K562 (cell line): ENCODE results near the gene TF. TPM values are rescaled to one million over a fixed set of nuclear protein-coding genes. Genes with fewer than 3 reads are reported as not detected.

Experiments
- ATAC-seq: fragments of 200-7000 bp; cut with Tn5 transposase; 3 replicates; pipeline ENCODE4 v1.9.1; 2020; ENCODE audit warnings: moderate library complexity
- BruUV-seq: library from RNA; stranded (reverse); fragments of 400-500 nt; replicated peaks from 2 replicates; lab custom pipeline; 2021; lab: Mats Ljungman, UMichigan
- CTCF ChIA-PET: fragments of 300-600 bp; formaldehyde crosslinking; extraction: SDS; loops from one replicate; lab custom pipeline; 2021; ENCODE audit warnings: low intra/inter-chr PET ratio; lab: Yijun Ruan, JAX
- POLR2A ChIA-PET: fragments of 300-600, 350-650 bp; sonication (Branson Sonifier 250); formaldehyde crosslinking; extraction: SDS; loops from one replicate; lab custom pipeline; 2021; ENCODE audit warnings: antibody characterized with exemption, inconsistent platforms; lab: Yijun Ruan, JAX
- DNase-seq, 4 experiments: peaks; one replicate each; pipeline versions ENCODE4 v3.0.0 to v3.0.0-alpha.2; 2011 to 2018; ENCODE audit warnings: low spot score in 3 of 4, mixed read lengths in 3 of 4; ENCODE audit errors: extremely low read depth in 1 of 4
- FAIRE-seq: peaks from 2 replicates; lab custom pipeline; 2011; peaks lifted over from hg19 to GRCh38; lab: Jason Lieb, UNC
- H2AFZ ChIP-seq: 2 replicates; pipeline ENCODE4 v1.6.0; 2011; ENCODE audit warnings: low read depth, low read length, control low read depth, inconsistent platforms
- H3K27ac ChIP-seq: fragments of 200-600 bp; 3 replicates; pipeline ENCODE4 v1.8.0; 2011; ENCODE audit warnings: low read depth, mild to moderate bottlenecking, control low read depth, inconsistent platforms, low read length, moderate library complexity, mixed read lengths; ENCODE audit errors: extremely low read depth
- H3K27me3 ChIP-seq, 2 experiments: fragments of 300-600 bp in 1 of 2; 2 replicates in 1 of 2; 3 replicates in 1 of 2; pipeline versions ENCODE4 v1.6.0 to v1.8.0; 2011; ENCODE audit warnings: inconsistent platforms in 2 of 2, low read length in 2 of 2, mild to moderate bottlenecking in 1 of 2, mixed read lengths in 1 of 2, moderate library complexity in 1 of 2; ENCODE audit not compliant: control insufficient read depth in 2 of 2, insufficient read depth in 2 of 2
- H3K36me3 ChIP-seq: fragments of 300-600 bp; 3 replicates; pipeline ENCODE4 v1.8.0; 2011; ENCODE audit warnings: mild to moderate bottlenecking, low read length, inconsistent platforms; ENCODE audit not compliant: control insufficient read depth, insufficient read depth
- H3K4me1 ChIP-seq, 2 experiments: fragments of 200-600 bp in 1 of 2; replicated peaks in 1 of 2; 2 replicates in 1 of 2; 3 replicates in 1 of 2; pipeline versions ENCODE4 v1.5.1 to v1.8.0; 2011; ENCODE audit warnings: inconsistent platforms in 2 of 2, low read length in 2 of 2, mild to moderate bottlenecking in 1 of 2, mixed read lengths in 1 of 2, moderate library complexity in 1 of 2; ENCODE audit not compliant: control insufficient read depth in 2 of 2, insufficient read depth in 2 of 2
- H3K4me2 ChIP-seq: 2 replicates; pipeline ENCODE4 v1.6.1; 2011; ENCODE audit warnings: low read length, control low read depth, inconsistent platforms, mixed read lengths; ENCODE audit not compliant: insufficient read depth
- H3K4me3 ChIP-seq: fragments of 200-600 bp; sonication (generic), shearing (Covaris generic); 2 replicates; pipeline ENCODE4 v1.5.1; 2016; ENCODE audit warnings: control low read depth, inconsistent platforms
- H3K79me2 ChIP-seq: fragments of 200-600 bp; 3 replicates; pipeline ENCODE4 v1.8.0; 2011; ENCODE audit warnings: low read length, inconsistent platforms; ENCODE audit not compliant: control insufficient read depth, insufficient read depth
- H3K9ac ChIP-seq, 2 experiments: 2 replicates each; pipeline versions ENCODE4 v1.6.0 to v1.6.1; 2011; ENCODE audit warnings: low read depth in 2 of 2, low read length in 2 of 2, control low read depth in 1 of 2, inconsistent platforms in 1 of 2, mild to moderate bottlenecking in 1 of 2, mixed read lengths in 1 of 2; ENCODE audit not compliant: insufficient read depth in 1 of 2
- H3K9me1 ChIP-seq: one replicate; pipeline ENCODE4 v1.6.0; 2011; ENCODE audit warnings: inconsistent platforms, mild to moderate bottlenecking, low read length, moderate library complexity; ENCODE audit not compliant: control insufficient read depth, insufficient read depth
- H3K9me3 ChIP-seq: replicated peaks from 2 replicates; pipeline ENCODE4 v1.5.1; 2011; ENCODE audit warnings: low read depth, low read length, inconsistent platforms; ENCODE audit not compliant: control insufficient read depth, insufficient read depth
- H4K20me1 ChIP-seq: replicated peaks from 2 replicates; pipeline ENCODE4 v1.6.1; 2011; ENCODE audit warnings: low read length, inconsistent platforms, mixed read lengths; ENCODE audit not compliant: control insufficient read depth, insufficient read depth
- CTCF ChIP-seq, 3 experiments: IDR thresholded peaks in 2 of 3; conservative IDR thresholded peaks in 1 of 3; 2 replicates each; pipeline ENCODE4 v1.5.1; 2011 to 2012; ENCODE audit warnings: low read length in 3 of 3, mild to moderate bottlenecking in 3 of 3, control low read depth in 2 of 3, improper control_type of control experiment in 1 of 3, inconsistent platforms in 1 of 3, low read depth in 1 of 3, mixed read lengths in 1 of 3, moderate library complexity in 1 of 3; ENCODE audit not compliant: insufficient read depth in 2 of 3
- E2F6 ChIP-seq, 2 experiments: IDR thresholded peaks; 2 replicates each; pipeline ENCODE4 v1.6.1; 2011; ENCODE audit warnings: borderline replicate concordance in 1 of 2, control low read depth in 1 of 2, low read depth in 1 of 2, low read length in 1 of 2, mild to moderate bottlenecking in 1 of 2, mixed read lengths in 1 of 2, moderate library complexity in 1 of 2; ENCODE audit not compliant: insufficient read depth in 1 of 2, insufficient read length in 1 of 2, poor library complexity in 1 of 2, severe bottlenecking in 1 of 2; ENCODE audit errors: extremely low read depth in 1 of 2
- FOXP1 ChIP-seq: sonication (generic); formaldehyde crosslinking; IDR thresholded peaks from 2 replicates; pipeline ENCODE4 v1.8.0; 2022; ENCODE audit warnings: mild to moderate bottlenecking, missing genetic modification reagents
- ZBTB33 ChIP-seq: sonication (generic); formaldehyde crosslinking; IDR thresholded peaks from 2 replicates; pipeline ENCODE4 v1.8.1; 2023; ENCODE audit warnings: mild to moderate bottlenecking, missing genetic modification reagents
- WGBS: fragments of 100-300 bp; shearing (Covaris generic); methylation state at CpG from one replicate; pipeline ENCODE4 v1.1.6; 2016; ENCODE audit warnings: low coverage, mixed read lengths; ENCODE audit not compliant: insufficient coverage; ENCODE audit errors: missing lambda C conversion rate; 5-methylcytosine and 5-hydroxymethylcytosine counted together
- in situ Hi-C: fragments of 300-500 bp; cut with MboI; formaldehyde crosslinking; loops from 4 replicates; pipeline ENCODE4 v1.15.0; 2018; ENCODE audit warnings: inconsistent platforms, mixed read lengths
- intact Hi-C: fragments of 100-400 bp; cut with micrococcal nuclease; formaldehyde crosslinking; loops from 2 replicates; pipeline ENCODE4 v1.14.2; 2022
- polyA plus RNA-seq, 8 experiments: library from polyadenylated mRNA; depleted of rRNA in 4 of 8; stranded (reverse) in 5 of 8; unstranded in 3 of 8; fragments of >200 nt; fragmentation: Nextera tagmentation in 2 of 8; fragmentation: Illumina TruSeq in 1 of 8; extraction: Ambion mirVana in 2 of 8; extraction: Trizol in 1 of 8; gene quantifications; 2 replicates each; pipeline versions ENCODE4 v1.2.1 to v1.2.3, GENCODE V29; 2011 to 2014; ENCODE audit warnings: inconsistent platforms in 1 of 8, missing spikeins in 1 of 8
- total RNA-seq, 7 experiments: library from RNA; depleted of rRNA in 6 of 7; stranded (reverse); fragments of >200 nt in 6 of 7; fragmentation: Illumina TruSeq in 2 of 7; extraction: Trizol in 2 of 7; gene quantifications; 2 replicates each; pipeline versions ENCODE4 v1.2.1 to v1.2.3, GENCODE V29; 2011 to 2021; ENCODE audit warnings: low replicate concordance in 1 of 7

The TF gene
- total and polyA plus RNA-seq, 9 of the 15 experiments (the other 6 are each of a cell fraction or from before 2014, with no cell fraction given) = 0.09 to 9.2 (median 3.1) TPM

GRCh38 chr3:133783762-133784161 lies 37.6 kb downstream of the TF start:
- Histone ChIP-seq H3K27ac (no peak overlapping the region), H3K9ac (no peak overlapping the region), H3K79me2 (no peaks in the 10 kb centered on the region), H3K4me1 (peaks cover 4 to 6% of the 10 kb centered on the region in 2 experiments; a peak in 4 of 5 replicates), H4K20me1 (no peaks in the 10 kb centered on the region), H3K36me3 (no peaks in the 10 kb centered on the region), H3K9me3 (no peaks in the 10 kb centered on the region), H2AFZ (peak overlapping the region; percentile 45; the same call in 1 of the 2 replicates), H3K4me2 (no peak overlapping the region), H3K27me3 (no peaks in the 10 kb centered on the region), H3K9me1 (no peaks in the 10 kb centered on the region), H3K4me3 (no peak overlapping the region)
- ATAC-seq (peak; percentile 90), FAIRE-seq (no peak), DNase-seq (peak; percentile 7 to 27 (median 10))
- POLR2A ChIA-PET = no interaction called here
- BruUV-seq = no TSS peak
- in situ Hi-C loops (no loop called here), intact Hi-C loops (no loop called here)
- TF ChIP-seq FOXP1 (CRISPR knock-in tag) (no peak), ZBTB33 (peak; percentile 80), E2F6 (IDR thresholded peaks at IDR 0.05; ENCODE audit: borderline replicate concordance in 1 of 2, extremely low read depth in 1 of 2, insufficient read depth in 1 of 2, insufficient read length in 1 of 2, low read depth in 1 of 2, low read length in 1 of 2, poor library complexity in 1 of 2, severe bottlenecking in 1 of 2) (peak in 1 of 2 experiments; percentile 45), CTCF (IDR thresholded peaks at IDR 0.05 in 2 of 3, conservative IDR thresholded peaks at IDR 0.05 in 1 of 3; ENCODE audit: insufficient read depth in 2 of 3, low read depth in 1 of 3, low read length in 3 of 3) (peak in 2 of 3 experiments; percentile 2 to 40; a peak in 1 of 6 replicates)
- CTCF ChIA-PET = no interaction called here
- WGBS = 56% methylated on average over 26 of the region's 32 CpGs
